CD4-positive, alpha-beta T cell treated with Interleukin-21 for 1 hour (primary cell): Measurements from ENCODE around the gene CHST11.
A peak's percentile ranks its signal among the peaks of the same experiment; 100 is the strongest.

ENCODE experiments used
- DNase-seq: peaks from one replicate; pipeline ENCODE4 v3.0.0-alpha.2; 2020

Gene CHST11

DNA sequence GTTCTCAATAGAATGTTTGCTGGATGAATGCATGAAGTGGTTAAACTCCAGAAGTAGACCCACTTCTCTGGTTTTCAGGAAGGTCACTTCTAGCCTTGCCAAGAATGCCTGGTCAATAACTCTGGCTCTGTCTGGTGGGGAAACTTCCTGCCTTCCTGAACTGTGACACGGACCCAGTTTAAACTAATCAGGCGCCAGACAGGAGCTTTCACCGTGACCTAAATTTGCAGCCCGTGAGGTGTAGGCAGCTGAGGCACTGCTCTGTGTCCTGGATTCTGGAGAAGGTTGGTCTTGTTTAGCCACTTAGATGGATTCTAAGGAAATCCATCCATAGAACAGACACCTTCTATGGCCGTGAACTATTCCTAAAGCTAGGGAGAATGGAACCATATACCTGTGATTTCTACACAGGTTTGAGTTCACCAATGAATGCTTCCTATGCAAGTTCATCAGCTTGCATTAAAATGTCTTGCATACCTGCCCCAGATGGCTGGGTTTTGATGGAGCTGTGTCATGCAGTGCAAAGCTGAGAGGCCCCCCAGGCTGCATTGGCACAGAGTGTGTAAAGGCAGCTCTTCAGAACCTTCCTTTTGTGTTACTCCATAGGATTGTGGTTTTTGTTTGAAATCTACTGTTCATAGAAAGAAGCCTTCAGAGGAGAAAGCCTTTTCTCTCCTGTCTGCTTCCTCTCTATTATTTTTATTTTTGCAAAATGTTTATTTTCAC is 4.4 kb downstream of the CHST11 start:
- no peak for DNase-seq

DNA sequence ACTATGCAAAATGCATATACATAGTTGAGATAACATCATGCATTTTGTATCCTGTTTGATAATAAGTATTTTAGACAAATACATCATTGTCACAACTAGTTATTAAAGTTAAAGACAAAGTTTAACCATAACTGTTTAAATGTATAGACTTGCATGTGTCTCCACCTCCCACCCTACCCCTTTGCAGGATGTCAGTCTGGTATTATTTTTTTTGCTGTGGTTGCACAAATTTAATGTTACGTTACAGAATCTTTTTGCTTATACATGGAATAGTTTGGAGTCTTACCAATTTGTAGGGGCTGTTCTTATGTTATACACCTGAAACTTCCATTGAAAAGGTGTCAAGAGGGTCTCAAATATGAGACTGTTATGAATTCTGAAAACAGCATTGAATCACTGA is 5.6 kb downstream of the CHST11 start:
- DNase-seq = no peak

DNA sequence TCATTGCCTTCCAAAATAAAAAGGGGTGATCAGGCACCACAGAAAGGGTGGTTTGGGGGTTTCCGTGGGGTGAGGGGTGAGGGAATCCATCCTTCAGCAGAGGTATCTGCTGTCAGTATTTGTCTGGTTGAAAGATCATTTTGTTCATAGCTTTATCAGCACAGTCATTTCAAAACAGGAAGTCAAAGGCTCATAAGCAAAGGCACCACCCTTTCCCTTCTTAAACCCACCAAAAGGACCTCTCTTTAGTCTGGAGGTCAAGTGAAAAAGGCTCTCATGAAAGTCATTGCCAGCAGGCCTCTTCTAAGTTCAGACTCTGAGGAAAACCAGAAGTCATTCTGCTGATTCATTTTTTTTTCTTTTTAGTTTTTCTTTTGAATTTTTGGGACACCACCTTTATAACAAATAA is 6.2 kb downstream of the CHST11 start:
- DNase-seq = peak; percentile 75

DNA sequence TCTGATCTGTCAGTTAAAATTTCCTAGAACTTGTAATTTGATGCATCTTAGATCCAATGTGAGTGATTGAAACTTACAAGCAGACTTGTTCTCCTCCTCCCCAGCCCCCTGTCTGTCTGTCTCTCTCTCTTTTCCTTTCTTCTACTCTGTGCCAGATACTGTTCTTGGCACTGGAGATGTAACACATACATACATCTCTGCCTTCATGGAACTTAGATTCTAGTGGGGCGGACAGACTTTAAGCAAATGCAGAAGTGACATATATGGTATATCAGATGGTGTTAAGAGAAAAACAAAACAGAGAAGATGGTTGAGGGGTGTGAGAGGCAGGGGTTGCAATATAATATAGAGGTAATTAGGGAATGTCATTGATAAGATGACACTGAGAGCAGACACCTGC is 6.6 kb downstream of the CHST11 start:
- DNase-seq = no peak

DNA sequence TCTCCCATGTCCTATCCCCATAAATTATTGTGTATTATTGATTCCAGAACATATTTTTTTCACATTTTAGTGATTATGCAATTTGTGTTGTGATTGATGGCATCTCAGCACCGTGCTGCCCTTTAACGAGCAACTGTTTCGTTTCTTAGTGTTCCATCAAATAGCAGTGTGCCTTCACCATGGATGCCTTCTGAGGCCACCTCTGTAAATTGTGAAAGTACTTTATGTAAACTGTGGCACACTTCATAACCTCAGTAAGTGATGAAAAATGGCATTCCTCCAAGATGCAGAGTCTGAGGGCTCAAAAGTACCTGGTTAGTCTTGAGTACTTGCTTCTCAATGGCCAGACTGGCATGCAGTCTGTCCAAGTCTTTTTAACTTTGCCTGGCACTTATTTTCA is 8.2 kb downstream of the CHST11 start:
- no peak for DNase-seq

DNA sequence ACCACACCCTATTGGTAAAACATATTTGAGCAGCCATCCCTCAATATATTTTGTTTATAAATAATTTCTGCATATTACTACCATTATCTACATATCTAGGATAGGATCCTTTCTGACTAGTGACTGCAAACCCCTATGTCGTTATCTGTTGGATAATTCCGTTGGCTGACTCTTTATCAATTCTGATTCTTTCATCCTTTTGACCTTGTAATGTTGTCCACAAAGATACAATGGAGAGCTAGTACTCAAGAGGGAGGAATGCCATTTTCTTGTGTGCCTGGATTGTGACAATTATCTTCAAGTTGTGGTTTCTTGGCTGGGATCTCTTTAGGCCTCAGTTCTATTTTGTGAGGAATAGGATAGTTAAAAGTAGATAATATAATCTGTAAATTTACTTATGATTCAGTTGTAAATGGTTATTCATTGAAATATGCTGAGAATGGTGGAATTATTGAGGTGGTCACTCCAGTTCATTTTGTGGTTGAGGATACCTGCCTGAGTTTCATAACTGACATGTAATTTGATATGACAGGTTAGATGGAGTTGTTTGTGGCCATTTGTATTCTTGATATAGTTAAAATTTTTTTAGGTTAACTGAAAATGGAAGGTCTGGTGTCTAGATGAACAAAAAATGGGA is 10.1 kb downstream of the CHST11 start:
- no peak for DNase-seq

DNA sequence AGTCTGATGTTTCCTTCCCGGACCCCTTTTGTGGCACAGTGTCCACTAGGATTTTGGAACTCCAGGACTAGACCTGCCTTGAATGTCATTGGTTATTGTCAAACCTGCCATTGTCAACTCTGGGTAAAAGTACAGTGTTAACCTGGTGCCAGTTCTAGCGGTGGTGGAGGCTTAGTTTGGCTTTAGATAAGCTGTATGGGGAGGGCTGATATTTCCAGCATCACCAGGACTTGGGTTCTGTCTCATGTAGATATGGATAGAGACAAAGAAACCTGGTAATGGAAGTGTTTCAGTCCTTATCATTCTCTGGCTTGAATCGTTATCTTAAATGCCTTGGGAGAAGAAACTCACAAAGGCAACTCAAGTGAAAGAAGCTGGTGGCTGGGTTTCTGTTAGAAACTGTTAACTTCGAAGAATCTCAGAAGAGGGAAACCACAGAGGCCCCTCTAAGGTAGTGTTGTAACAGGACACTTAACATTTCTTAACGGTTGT is 10.6 kb downstream of the CHST11 start:
- no peak for DNase-seq

DNA sequence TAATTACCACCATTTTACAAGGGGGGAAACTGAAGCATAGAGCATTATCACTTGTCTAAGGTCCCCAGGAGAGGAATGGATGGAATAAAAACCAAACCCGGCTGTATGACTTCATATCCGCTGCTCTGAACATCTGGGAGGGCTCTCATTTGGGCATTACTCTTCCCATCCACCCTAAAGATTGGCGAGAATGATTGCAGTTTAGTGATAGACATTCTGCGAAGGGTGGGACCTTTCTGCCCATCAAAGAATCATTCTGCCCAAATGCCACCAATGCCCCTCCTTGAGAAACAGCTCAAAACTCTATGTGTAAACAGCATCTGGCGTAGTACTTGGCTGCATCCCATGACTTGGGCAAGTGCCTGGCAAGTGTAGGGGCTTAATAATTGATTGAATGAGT is 11.6 kb downstream of the CHST11 start:
- DNase-seq = no peak

DNA sequence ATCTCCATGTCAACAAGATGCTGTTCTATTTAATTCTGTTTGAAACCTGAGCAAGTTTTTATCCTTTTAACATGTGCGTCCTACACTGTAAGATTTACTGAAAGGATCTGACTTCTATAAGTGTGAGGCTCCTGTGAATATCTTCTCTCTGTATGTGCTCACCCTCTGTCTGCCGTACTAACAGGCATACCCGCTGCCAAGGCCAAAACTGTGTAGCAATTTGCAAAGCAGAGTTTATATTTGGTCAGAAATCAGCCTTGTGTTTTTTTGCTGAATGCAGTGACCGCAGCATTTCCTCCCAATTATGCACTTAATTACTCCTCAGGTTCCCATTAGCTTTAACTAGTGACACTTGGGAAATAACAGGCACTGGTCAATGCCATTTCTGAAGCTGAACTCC is 12.3 kb downstream of the CHST11 start:
- no peak for DNase-seq

DNA sequence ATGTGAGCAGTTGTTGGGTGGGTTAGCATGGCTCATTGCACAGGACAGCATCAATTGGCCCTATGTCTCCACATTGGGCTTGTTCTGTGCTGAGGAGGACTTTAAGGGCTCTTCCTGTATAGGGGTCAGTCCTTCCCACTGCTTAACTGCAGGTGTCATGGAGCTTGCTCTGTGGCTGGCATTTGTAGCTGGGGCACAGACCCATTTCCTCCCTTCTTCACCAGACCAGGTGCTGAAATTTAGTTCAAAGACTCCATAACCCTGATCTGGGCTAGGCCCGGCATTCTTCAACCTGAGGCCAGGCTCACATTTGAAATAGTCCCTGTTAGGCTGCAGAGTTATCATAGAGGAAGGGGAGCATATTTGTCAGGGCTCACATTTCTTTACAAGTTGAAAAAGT is 12.8 kb downstream of the CHST11 start:
- no peak for DNase-seq

DNA sequence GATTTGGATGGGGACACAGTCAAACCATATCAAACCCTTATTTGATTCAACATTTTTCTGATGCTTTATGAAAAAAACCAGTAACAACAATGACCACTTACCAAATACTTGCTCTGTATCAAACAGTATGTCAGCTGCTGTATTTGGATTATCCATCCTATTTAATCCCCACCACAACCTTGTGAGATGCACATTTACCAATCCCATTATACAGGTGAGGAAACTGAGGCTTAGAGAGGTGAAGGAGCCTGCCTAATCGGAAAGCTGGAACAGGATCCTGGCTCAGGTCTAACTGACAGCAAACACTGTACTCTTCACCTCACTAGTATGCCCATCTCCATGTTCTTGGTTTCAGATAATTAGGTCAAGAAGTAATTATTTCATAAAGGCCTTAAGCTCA is 13.8 kb downstream of the CHST11 start:
- no peak for DNase-seq

DNA sequence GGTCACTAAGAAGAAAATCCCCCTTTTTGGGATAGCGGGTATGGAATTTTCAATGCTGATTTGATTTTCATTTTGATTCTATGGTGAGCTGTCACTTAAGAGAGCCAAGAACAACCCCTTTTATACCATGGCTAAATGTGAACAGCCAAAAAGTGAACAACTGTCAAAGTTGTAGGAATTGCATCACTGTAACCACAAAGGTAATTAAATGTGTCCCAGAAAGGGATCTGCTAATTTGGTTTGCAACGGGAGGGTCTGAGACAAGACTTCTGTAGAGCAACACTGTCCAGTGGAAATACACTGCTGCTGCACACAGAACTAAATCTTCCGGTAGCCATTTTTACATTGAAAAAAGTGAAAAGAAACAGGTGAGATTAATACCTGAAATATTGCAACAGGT is 14.6 kb downstream of the CHST11 start:
- no peak for DNase-seq

DNA sequence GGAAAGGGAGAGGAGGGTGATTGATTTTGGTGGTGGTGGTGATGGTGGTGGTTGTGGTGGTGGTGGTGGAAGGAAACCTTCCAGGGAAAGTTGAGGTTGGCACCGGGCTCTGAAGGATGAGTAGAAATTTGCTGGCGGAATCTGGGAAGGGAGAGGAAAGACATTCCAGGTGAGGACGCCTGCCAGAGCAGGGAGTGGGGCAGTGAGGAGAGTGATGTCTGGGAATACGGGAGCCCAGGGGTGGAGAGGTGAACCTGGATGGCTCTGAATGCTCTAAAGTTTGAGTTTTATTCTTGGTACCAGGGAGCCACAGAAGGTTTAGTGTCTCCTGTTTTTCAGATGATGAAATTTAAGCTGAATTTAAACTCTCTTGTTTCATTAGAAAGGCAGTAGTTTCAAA is 16.0 kb downstream of the CHST11 start:
- no peak for DNase-seq

DNA sequence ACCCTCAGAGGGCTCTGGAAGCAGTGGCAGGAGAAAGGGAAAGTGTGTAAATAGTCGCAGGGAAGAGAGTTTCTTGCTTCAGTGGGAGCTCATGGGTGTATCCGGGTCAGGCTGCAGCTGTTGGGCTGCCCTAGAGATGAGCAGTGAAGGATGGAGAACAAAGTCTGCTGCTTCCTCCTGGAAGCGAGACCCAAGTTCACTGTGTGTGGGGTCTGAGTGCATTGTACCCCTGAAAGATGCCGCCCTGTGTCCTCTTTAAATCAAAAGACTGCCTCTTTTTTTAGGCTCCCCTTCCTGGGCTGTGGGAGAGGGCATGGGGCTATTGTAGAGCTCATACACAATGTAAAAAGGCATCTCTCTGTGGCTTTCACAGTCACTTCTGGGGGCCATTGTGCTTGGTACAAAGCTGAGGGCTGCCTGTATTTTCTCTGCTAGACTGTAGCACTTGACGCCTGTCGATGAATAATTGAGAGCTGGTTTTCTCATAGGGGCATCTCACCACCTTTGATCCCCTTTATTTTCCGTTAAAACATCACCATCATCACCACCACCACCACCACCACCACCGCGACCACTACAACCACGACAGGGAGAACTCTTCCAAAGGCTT is 16.7 kb downstream of the CHST11 start:
- DNase-seq = peak; percentile 43

DNA sequence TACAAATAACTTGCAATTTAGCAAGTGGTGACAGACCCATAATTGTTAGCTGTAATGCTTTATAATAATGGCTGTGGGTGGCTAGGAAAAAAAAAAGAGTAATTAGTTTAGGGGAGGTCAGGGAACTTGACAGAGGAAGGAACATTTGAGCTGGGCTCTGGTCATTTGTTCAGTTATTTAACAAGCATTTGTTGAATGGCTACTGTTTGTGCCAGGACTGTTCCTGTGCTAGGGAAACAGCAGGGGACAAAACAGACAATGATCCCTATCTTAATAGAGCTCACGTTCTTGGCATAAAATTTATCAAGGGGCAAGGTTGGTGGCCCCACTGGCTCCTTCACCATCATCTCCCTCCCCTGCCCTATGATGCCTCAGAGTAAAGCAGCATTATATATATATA is 18.5 kb downstream of the CHST11 start:
- no peak for DNase-seq

DNA sequence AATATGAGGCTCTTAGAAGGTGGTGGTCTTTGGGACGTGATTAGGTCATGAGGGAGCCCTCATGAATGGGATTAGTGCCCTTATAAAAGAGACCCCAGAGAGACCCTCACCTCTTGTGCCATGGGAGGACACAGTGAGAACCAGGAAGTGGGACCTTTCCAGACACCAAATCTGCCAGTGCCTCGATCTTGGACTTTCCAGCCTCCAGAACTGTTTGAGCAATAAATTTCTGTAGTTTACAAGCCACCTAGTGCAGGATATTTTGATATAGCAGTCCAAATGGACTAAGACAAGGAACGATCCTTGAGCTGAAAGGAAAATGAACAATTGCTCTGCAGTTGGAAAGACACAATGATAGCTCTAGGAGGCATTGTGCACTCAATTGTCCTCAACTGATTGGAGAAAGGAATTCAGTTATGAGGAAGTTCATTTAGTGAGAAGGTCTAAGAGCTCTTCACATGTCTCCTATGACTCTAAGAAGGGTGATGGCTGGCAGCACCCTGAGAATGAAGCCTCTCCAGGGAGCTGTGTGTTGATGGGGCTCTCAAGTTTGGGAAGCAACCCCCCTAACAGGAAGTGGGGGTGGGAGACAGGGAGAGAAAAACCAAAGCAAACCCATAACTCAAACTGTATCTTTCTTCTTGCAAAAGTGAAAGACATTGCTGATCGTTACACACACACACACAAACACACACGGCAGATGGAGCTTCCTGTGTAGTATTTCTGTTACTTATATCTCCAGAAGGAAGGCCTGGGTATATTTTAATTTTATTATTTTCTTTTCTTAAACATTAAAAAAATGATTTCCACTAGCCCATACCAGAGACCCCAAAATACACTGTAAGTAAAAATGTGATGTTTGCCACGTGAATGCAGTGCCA is 21.0 kb downstream of the CHST11 start:
- no peak for DNase-seq

DNA sequence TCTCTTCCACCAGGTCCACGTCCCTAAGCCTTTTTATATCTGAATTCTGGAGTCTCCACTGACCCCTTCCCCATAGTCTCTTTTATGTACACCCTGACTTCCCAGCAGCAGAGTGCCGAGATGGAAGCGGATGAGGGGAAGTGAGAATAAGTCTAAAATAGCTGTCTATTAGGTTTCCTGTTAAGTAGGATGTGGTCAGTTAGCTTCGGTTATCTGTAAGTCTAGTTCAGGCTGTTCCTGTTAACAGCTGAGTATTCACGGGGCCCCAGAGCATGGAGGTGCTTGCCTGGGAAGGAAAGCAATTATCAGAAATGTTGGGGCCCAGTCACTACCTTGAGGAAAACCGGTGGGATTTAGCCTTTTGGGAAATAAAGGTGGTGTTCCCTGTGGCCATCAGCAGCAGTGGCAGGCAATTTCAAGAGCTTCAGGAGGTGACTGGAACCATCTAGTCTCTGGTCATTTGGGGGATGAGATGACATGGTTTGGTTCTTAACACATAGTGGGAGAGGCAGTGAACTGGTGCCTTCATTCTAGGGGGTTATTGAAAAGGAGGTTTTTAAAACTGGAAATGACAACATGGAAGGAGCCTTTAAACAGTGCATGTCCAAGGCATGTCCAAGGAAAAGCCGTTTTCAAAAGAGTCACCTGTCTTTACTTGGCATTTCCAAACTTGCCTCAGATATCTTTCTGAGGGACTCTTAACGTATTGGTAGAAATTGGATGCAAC is 21.8 kb downstream of the CHST11 start:
- DNase-seq = peak; percentile 79

DNA sequence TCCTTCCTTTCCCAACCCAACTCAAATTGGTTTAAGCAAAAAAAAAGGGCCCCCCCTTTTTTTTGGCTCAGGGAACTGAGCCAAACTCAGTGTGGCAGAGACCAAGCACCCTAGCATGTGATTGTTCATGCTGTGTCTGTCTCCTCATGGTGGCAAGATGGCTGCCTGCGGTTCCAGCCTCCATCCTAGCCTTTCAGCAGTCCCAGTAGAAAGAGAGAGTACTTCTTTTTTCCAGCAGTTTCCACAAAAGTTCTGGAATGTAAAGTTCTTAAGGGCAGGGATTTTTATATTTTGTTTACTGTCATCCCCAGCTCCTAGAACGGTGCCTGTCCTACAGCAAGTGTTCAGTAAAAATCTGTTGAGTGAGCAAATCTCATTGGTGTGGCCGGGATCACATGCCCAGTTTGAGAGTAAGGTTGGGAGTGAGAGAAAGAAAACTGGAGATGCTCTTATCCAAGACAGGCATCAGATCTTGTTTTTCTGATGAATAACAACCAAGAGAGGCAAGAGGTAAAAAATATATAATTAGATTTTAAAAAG is 22.4 kb downstream of the CHST11 start:
- no peak for DNase-seq

DNA sequence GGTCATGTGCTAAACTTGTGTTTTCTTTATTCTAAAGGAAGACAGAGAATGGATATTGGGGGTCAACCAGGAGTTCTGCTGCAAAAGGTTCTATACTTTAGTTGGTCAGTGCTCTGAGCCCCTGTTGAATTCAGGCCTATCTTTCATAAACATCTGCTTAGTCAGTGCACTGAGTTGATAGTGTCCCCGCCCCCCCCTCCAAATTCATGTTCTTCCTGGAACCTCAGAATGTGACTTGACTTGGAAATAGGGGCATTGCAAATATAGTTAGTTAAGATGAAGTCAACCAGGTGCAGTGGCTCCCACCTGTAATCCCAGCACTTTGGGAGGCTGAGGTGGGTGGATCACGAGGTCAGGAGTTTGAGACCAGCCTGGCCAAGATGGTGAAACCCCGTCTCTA is 23.3 kb downstream of the CHST11 start:
- DNase-seq = no peak

DNA sequence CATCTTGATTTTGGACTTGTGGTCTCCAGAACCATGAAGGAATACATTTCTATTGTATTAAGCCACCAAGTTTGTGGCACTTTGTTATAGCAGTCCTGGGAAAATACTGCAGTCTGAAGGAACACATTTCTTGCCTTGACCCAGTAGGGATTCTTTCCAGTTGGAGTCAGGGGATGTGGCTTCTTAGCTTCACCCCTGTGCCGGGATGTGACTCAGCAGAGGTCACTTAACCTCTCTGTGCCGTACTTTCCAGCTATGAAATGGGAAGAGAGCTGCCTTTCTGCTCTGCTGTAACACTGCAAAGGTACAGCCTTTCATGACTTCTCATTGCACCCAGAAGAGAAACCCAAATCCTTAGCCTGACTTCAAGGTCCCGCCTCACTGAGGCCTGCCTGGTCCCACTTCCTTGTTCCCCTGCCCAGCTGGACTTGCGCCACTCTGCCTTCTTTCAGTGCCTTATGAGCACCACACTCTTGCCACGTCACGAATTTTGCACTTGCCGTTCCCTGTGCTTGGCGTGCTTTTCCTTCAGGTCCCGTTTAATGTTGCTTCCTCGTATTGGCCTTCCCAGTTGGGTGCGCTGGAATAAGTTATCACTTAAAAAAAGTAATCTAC is 24.2 kb downstream of the CHST11 start:
- no peak for DNase-seq

DNA sequence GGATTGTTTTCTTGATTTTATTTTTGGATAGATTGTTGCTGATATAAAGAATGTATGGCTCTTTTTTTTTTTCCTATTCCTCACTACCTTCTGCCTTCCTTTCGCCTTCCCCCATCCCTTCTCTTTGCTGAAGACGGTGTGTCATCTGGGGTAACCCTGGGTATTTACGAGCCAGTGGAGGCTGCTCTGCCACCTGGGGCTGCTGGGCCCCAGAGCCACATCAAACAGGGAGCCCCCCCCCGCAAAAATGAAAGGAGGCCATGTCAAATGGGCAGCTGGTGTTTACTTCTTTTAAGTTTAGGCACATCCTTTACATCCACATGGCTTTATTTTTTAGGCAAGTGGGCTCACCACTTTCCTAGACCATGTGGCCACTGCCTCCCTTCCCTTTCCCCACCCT is 25.4 kb downstream of the CHST11 start:
- peak; percentile 32 for DNase-seq

DNA sequence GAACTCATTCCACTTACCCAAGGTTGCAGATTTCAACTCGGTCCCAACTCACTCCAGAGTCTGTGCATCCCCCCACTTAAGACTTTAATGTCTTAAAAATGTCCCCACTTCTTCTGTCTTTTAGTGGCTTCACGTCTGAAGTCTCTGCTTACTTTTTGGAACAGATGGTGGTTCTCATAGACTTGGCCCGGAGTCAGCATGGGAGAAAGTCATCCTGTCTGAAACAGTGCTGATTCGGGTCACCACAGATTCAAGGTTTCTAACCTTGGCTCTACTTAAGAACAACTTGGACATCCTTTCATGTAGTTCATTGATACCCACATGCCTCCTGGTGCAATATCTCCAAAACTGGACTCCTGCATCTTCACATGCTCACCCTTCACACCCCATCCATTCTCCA is 26.0 kb downstream of the CHST11 start:
- DNase-seq = no peak
